CD4-positive, alpha-beta T cell treated with Interleukin-2 at 100 ng/mL for 4 hours (primary cell): Measurements from ENCODE around the gene DMTF1.
"Not testable (repeated sequence)": the region's sequence is repeated elsewhere in the genome, so short reads cannot be mapped to it uniquely, and the experiment has no call there.

Experiments used
- DNase-seq: peaks from one replicate; pipeline ENCODE4 v3.0.0-alpha.2; 2020; ENCODE audit warnings: low spot score

DMTF1 gene

GRCh38 chr7:87226495-87226894, 74.2 kb downstream of the DMTF1 start:
- DNase-seq, result no peak

GRCh38 chr7:87231258-87231657, 79.0 kb downstream of the DMTF1 start:
- DNase-seq, result no peak

GRCh38 chr7:87231711-87232110, 79.5 kb downstream of the DMTF1 start:
- DNase-seq, result no peak

GRCh38 chr7:87234949-87235348, 82.7 kb downstream of the DMTF1 start:
- DNase-seq, result no peak

GRCh38 chr7:87238464-87239051, 86.3 kb downstream of the DMTF1 start:
- not testable (repeated sequence) for DNase-seq

GRCh38 chr7:87245671-87246070, 93.4 kb downstream of the DMTF1 start:
- DNase-seq, result not testable (repeated sequence)
